Measurements from ENCODE around the gene IL22RA2.
"Not testable (repeated sequence)": the region's sequence is repeated elsewhere in the genome, so short reads cannot be mapped to it uniquely, and the experiment has no call there.

Gene IL22RA2

GRCh38 chr6:137173501-137173900 is at the start of gene IL22RA2:
Gene IL22RA2 (minus strand): TSS chr6:137173644. CDS start chr6:137161749, 11,895 bp downstream.
- FAIRE-seq = no peak

- FAIRE-seq = no peak
Measured at GRCh38 chr6:137222381-137222780, 48.9 kb upstream of the IL22RA2 start.

GRCh38 chr6:137219664-137220252 is 46.3 kb upstream of the IL22RA2 start:
- FAIRE-seq = no peak

- FAIRE-seq = peak; percentile 71
Measured at GRCh38 chr6:137218917-137219663, 45.6 kb upstream of the IL22RA2 start, which contains the start of gene IFNGR1. Gene IFNGR1 (minus strand): TSS chr6:137219385. CDS start chr6:137219327, 58 bp downstream.

- FAIRE-seq = no peak
Measured at GRCh38 chr6:137218473-137218916, 45.1 kb upstream of the IL22RA2 start.

GRCh38 chr6:137217801-137218472 is 44.5 kb upstream of the IL22RA2 start:
- FAIRE-seq = no peak

GRCh38 chr6:137216875-137217553 is 43.6 kb upstream of the IL22RA2 start:
- FAIRE-seq = no peak

- FAIRE-seq = no peak
Measured at GRCh38 chr6:137216106-137216505, 42.7 kb upstream of the IL22RA2 start.

GRCh38 chr6:137215630-137216029 is 42.2 kb upstream of the IL22RA2 start:
- not testable (repeated sequence) for FAIRE-seq

- FAIRE-seq = no peak
Measured at GRCh38 chr6:137214931-137215330, 41.5 kb upstream of the IL22RA2 start.

GRCh38 chr6:137213813-137214212 is 40.4 kb upstream of the IL22RA2 start:
- FAIRE-seq = no peak

GRCh38 chr6:137213331-137213740 is 39.9 kb upstream of the IL22RA2 start:
- FAIRE-seq = peak; percentile 77

- FAIRE-seq = no peak
Measured at GRCh38 chr6:137211910-137212309, 38.5 kb upstream of the IL22RA2 start.

- FAIRE-seq = no peak
Measured at GRCh38 chr6:137210903-137211302, 37.5 kb upstream of the IL22RA2 start.

- FAIRE-seq = no peak
Measured at GRCh38 chr6:137208279-137208678, 34.8 kb upstream of the IL22RA2 start.

- FAIRE-seq = not testable (repeated sequence)
Measured at GRCh38 chr6:137207457-137207856, 34.0 kb upstream of the IL22RA2 start.

GRCh38 chr6:137206577-137206976 is 33.1 kb upstream of the IL22RA2 start:
- FAIRE-seq = no peak

GRCh38 chr6:137203256-137203655 is 29.8 kb upstream of the IL22RA2 start:
- FAIRE-seq = no peak

GRCh38 chr6:137202078-137202477 is 28.6 kb upstream of the IL22RA2 start:
- no peak for FAIRE-seq

GRCh38 chr6:137201006-137201405 is 27.6 kb upstream of the IL22RA2 start:
- FAIRE-seq = no peak

- FAIRE-seq = no peak
Measured at GRCh38 chr6:137200288-137200687, 26.8 kb upstream of the IL22RA2 start.

- FAIRE-seq = no peak
Measured at GRCh38 chr6:137197684-137198645, 24.5 kb upstream of the IL22RA2 start.
